Measurements from ENCODE around the gene MGST3.

MGST3 gene

DNA sequence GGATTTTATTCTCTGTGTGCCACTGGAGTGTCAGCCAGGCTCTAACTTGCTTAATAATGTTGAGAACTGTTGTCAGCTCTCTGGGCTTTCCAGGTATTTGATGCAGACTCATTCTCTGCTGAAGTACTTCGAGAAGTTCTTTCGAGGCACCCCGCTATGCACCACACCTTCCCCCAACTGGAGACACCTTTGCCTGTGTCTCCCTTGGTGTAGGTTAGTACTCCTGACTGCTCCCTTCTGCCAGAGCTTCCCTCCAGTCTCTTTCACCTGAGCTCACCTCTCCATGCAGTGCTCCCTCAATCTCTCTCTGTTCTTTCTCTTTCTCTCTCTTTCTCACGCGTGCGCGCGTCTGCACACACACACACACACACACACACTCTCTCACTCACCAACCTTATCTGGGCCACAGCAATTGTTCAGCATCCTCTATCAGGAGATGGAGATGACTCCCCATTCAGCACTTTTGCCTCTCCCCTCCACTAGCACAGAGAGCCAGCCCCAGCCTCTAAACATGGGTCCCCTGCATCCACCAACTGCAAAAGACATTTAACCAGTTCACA lies 14.0 kb upstream of the MGST3 start:
- no peak for TF ChIP-seq FOXP2 (optimal IDR thresholded peaks at IDR 0.05; ENCODE audit: borderline replicate concordance, extremely low read depth, extremely low read length, insufficient read depth)
- no peak for TF ChIP-seq REST (IDR thresholded peaks at IDR 0.05; ENCODE audit: insufficient read depth in 1 of 2, low read depth in 2 of 2, low read length in 2 of 2)
- TF ChIP-seq SIN3A (IDR thresholded peaks at IDR 0.05; ENCODE audit: borderline replicate concordance, insufficient read depth, low read length) = no peak
- no peak for TF ChIP-seq TAF1 (IDR thresholded peaks at IDR 0.05; ENCODE audit: borderline replicate concordance, insufficient read depth, low read length)
- no peak for TF ChIP-seq POLR2AphosphoS5 (IDR thresholded peaks at IDR 0.05; ENCODE audit: low read depth, low read length)

GRCh38 chr1:165619647-165620151 lies 11.3 kb upstream of the MGST3 start:
- TF ChIP-seq POLR2AphosphoS5 (IDR thresholded peaks at IDR 0.05; ENCODE audit: low read depth, low read length) = no peak
- no peak for TF ChIP-seq FOXP2 (optimal IDR thresholded peaks at IDR 0.05; ENCODE audit: borderline replicate concordance, extremely low read depth, extremely low read length, insufficient read depth)
- no peak for TF ChIP-seq REST (IDR thresholded peaks at IDR 0.05; ENCODE audit: insufficient read depth in 1 of 2, low read depth in 2 of 2, low read length in 2 of 2)
- TF ChIP-seq TAF1 (IDR thresholded peaks at IDR 0.05; ENCODE audit: borderline replicate concordance, insufficient read depth, low read length) = no peak
- no peak for TF ChIP-seq SIN3A (IDR thresholded peaks at IDR 0.05; ENCODE audit: borderline replicate concordance, insufficient read depth, low read length)

DNA sequence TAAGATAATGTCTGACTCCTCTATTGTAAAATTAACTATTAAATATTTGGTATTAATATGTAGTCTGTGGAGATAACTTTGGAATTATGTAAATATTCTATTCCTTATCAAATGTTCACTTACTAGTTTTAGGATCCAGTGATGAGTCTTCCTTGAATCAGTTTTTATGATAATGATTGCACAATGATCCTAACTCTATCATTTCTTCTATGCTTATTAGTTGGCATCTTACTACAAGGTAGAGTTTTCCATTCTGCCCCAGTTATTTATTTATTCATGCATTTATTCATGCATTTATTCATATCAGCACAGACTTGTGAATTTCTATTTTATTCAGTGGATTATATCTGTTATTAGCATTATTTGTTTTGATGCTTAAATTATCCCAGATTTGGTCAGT lies 7.4 kb upstream of the MGST3 start:
- TF ChIP-seq POLR2AphosphoS5 (IDR thresholded peaks at IDR 0.05; ENCODE audit: low read depth, low read length) (no peak), REST (IDR thresholded peaks at IDR 0.05; ENCODE audit: insufficient read depth in 1 of 2, low read depth in 2 of 2, low read length in 2 of 2) (no peak), SIN3A (IDR thresholded peaks at IDR 0.05; ENCODE audit: borderline replicate concordance, insufficient read depth, low read length) (no peak), TAF1 (IDR thresholded peaks at IDR 0.05; ENCODE audit: borderline replicate concordance, insufficient read depth, low read length) (no peak), FOXP2 (optimal IDR thresholded peaks at IDR 0.05; ENCODE audit: borderline replicate concordance, extremely low read depth, extremely low read length, insufficient read depth) (no peak)

DNA sequence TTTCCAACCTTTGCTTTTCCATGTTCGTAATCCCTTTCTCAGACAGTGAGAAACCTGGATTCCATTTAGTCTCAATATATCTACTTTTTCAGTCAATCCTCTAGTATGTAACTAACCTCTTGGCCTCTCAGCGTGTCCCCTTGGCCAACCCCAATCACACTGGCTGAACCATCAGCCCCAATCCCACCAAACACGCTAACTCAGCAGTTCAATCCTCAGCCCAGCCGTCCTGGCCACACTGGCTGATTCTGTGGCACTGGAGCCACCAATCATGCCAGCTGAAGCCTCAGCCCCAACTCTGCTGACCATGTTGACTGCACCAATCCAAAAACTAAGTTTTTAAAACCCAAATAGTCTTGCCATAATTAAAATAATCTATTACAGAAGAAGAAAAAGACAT lies 6.6 kb upstream of the MGST3 start:
- no peak for TF ChIP-seq POLR2AphosphoS5 (IDR thresholded peaks at IDR 0.05; ENCODE audit: low read depth, low read length)
- TF ChIP-seq SIN3A (IDR thresholded peaks at IDR 0.05; ENCODE audit: borderline replicate concordance, insufficient read depth, low read length) = no peak
- TF ChIP-seq REST (IDR thresholded peaks at IDR 0.05; ENCODE audit: insufficient read depth in 1 of 2, low read depth in 2 of 2, low read length in 2 of 2) = no peak
- no peak for TF ChIP-seq FOXP2 (optimal IDR thresholded peaks at IDR 0.05; ENCODE audit: borderline replicate concordance, extremely low read depth, extremely low read length, insufficient read depth)
- no peak for TF ChIP-seq TAF1 (IDR thresholded peaks at IDR 0.05; ENCODE audit: borderline replicate concordance, insufficient read depth, low read length)

Data from PFSK-1 (cell line).